HL-60 (cell line): ENCODE data around the gene POLR2B.
A peak's percentile ranks its signal among the peaks of the same experiment; 100 is the strongest.

Experiments used
- DNase-seq, 2 experiments: peaks; one replicate each; pipeline ENCODE4 v3.0.0-alpha.2; 2010 to 2020; ENCODE audit warnings: low read depth in 1 of 2, low spot score in 1 of 2
- H3K27ac ChIP-seq: fragments of 250-450 bp; sonication (Bioruptor Pico); replicated peaks from 2 replicates; pipeline ENCODE4 v1.5.1; 2020; ENCODE audit warnings: mild to moderate bottlenecking, moderate library complexity
- H3K27me3 ChIP-seq: fragments of 250-450 bp; sonication (Bioruptor Pico); 2 replicates; pipeline ENCODE4 v1.5.1; 2021; ENCODE audit warnings: mild to moderate bottlenecking, moderate library complexity; ENCODE audit not compliant: insufficient read depth, poor library complexity, severe bottlenecking
- H3K4me3 ChIP-seq: replicated peaks from 2 replicates; pipeline ENCODE4 v1.5.1; 2011; ENCODE audit warnings: mild to moderate bottlenecking, control low read depth, low read length; ENCODE audit not compliant: insufficient read depth
- GABPA ChIP-seq: IDR thresholded peaks from 2 replicates; pipeline ENCODE4 v1.6.1; 2012; ENCODE audit warnings: low read depth
- POLR2AphosphoS5 ChIP-seq: IDR thresholded peaks from 2 replicates; pipeline ENCODE4 v1.6.1; 2012; ENCODE audit warnings: low read depth
- SPI1 ChIP-seq: IDR thresholded peaks from 2 replicates; pipeline ENCODE4 v1.6.1; 2012; ENCODE audit warnings: low read depth, mild to moderate bottlenecking, borderline replicate concordance
- TF ChIP-seq, protein P1 (sequence below): IDR thresholded peaks from one replicate; pipeline ENCODE4 v1.5.1; 2011; ENCODE audit warnings: low read length, control low read depth, inconsistent platforms; ENCODE audit not compliant: insufficient read depth
- TF ChIP-seq, protein P2 (sequence below): IDR thresholded peaks from 2 replicates; pipeline ENCODE4 v1.6.1; 2012; ENCODE audit warnings: low read depth; ENCODE audit not compliant: insufficient replicate concordance

POLR2B gene

DNA sequence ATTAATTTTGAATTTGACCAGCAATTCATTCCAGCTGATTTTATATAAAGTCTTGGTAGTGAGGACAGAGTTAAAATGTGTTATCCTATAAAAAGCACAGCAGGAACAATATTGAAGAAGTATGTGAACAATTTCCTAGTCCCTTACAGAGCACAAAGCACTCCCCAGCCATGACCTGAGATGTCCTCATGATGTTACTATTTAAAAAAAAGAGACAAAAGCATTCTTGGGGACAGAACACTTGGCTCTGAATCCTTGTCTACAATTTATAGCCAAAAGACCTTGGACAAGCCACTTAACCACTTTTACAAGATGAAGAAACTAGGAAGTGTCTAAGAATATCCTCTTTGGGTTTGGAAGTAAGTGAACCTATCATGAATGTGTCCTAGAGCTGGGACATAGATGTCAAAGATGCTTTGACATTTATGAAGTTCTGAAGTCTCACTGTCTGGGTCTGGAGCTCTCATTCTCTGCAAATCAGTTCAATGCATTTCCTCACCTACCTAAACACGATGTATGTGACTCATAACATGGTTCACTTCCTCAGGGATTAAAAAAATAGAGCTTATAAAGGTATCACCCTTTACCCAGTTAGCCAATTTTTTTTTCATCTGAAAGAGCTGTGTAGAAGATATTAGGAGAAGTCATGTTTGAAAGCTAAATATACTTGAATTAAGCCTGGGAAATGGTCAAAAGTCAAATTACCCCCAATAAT is 70.1 kb downstream of the POLR2B start:
- no peak overlapping the region for H3K27ac ChIP-seq
- DNase-seq, result no peak
- TF ChIP-seq, protein P1, sequence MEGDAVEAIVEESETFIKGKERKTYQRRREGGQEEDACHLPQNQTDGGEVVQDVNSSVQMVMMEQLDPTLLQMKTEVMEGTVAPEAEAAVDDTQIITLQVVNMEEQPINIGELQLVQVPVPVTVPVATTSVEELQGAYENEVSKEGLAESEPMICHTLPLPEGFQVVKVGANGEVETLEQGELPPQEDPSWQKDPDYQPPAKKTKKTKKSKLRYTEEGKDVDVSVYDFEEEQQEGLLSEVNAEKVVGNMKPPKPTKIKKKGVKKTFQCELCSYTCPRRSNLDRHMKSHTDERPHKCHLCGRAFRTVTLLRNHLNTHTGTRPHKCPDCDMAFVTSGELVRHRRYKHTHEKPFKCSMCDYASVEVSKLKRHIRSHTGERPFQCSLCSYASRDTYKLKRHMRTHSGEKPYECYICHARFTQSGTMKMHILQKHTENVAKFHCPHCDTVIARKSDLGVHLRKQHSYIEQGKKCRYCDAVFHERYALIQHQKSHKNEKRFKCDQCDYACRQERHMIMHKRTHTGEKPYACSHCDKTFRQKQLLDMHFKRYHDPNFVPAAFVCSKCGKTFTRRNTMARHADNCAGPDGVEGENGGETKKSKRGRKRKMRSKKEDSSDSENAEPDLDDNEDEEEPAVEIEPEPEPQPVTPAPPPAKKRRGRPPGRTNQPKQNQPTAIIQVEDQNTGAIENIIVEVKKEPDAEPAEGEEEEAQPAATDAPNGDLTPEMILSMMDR, result no peak
- TF ChIP-seq POLR2AphosphoS5 (no peak), GABPA (no peak), SPI1 (no peak)
- TF ChIP-seq, protein P2, sequence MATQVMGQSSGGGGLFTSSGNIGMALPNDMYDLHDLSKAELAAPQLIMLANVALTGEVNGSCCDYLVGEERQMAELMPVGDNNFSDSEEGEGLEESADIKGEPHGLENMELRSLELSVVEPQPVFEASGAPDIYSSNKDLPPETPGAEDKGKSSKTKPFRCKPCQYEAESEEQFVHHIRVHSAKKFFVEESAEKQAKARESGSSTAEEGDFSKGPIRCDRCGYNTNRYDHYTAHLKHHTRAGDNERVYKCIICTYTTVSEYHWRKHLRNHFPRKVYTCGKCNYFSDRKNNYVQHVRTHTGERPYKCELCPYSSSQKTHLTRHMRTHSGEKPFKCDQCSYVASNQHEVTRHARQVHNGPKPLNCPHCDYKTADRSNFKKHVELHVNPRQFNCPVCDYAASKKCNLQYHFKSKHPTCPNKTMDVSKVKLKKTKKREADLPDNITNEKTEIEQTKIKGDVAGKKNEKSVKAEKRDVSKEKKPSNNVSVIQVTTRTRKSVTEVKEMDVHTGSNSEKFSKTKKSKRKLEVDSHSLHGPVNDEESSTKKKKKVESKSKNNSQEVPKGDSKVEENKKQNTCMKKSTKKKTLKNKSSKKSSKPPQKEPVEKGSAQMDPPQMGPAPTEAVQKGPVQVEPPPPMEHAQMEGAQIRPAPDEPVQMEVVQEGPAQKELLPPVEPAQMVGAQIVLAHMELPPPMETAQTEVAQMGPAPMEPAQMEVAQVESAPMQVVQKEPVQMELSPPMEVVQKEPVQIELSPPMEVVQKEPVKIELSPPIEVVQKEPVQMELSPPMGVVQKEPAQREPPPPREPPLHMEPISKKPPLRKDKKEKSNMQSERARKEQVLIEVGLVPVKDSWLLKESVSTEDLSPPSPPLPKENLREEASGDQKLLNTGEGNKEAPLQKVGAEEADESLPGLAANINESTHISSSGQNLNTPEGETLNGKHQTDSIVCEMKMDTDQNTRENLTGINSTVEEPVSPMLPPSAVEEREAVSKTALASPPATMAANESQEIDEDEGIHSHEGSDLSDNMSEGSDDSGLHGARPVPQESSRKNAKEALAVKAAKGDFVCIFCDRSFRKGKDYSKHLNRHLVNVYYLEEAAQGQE, result no peak

DNA sequence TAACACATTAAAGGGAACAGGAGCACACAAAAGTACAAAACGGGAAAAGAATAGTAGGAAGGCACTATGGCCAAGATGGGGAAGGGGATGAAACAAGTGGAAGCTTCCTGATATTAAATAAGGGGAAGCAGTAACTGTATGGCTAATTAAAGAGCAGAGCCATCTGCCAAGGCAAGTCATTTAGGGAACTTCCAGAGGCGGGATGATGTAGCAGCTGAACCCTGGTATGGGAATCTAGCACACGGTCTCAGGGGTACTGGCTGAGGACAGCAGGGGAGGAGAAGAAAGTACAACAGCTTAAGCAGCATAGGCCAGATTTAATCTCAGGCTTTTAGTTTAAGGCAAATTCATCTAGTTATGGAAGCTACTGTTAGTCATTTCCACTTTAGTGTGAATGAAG is 72.4 kb downstream of the POLR2B start:
- Histone ChIP-seq H3K4me3 (no peak overlapping the region), H3K27ac (no peak overlapping the region), H3K27me3 (no peaks in the 10 kb centered on the region)
- peak in 1 of 2 experiments; percentile 33 for DNase-seq
- TF ChIP-seq GABPA, result no peak
- TF ChIP-seq, protein P2, result no peak
- TF ChIP-seq SPI1, result no peak
- TF ChIP-seq POLR2AphosphoS5, result no peak
- TF ChIP-seq, protein P1, result no peak

More for the DNA sequence above, 70.1 kb downstream of the POLR2B start:
- Histone ChIP-seq H3K4me3 (no peak overlapping the region), H3K27me3 (no peaks in the 10 kb centered on the region)

DNA sequence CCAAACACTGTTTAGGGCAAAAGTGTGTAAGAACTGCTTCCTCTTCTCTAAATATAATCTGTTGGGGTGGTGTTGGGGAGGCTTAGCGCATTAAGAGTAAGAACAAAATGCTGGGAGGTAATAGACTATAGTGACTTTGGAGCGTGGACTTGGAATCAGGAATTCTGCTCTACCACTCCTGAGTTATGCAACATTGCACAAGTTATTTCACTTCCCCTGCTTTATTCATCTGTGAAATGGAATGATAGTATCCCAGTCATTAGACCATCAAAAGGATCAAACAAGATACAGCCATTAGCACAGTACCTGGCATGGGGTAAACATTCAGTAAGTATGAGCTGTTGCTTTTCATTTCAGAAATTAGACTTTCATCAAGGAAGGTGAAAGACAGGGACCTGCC is 72.8 kb downstream of the POLR2B start:
- TF ChIP-seq, protein P1, result no peak
- TF ChIP-seq SPI1 (no peak), POLR2AphosphoS5 (no peak), GABPA (no peak)
- TF ChIP-seq, protein P2, result no peak
- Histone ChIP-seq H3K27me3 (no peaks in the 10 kb centered on the region), H3K27ac (no peak overlapping the region), H3K4me3 (no peak overlapping the region)
- DNase-seq, result no peak
